HepG2 (cell line): ENCODE results near the gene PIP4K2B. TPM values are rescaled to one million over a fixed set of nuclear protein-coding genes. Genes with fewer than 3 reads are reported as not detected.

Experiments
- ARID3A ChIP-seq: IDR thresholded peaks from 2 replicates; pipeline ENCODE4 v1.6.1; 2012; ENCODE audit warnings: low read depth, low read length, improper control_type of control experiment
- EEA1 ChIP-seq: sonication (generic); formaldehyde crosslinking; IDR thresholded peaks from 2 replicates; pipeline ENCODE4 v1.5.1; 2020; ENCODE audit warnings: mild to moderate bottlenecking, missing genetic modification reagents, borderline replicate concordance
- EZH2 ChIP-seq: conservative IDR thresholded peaks from 2 replicates; pipeline ENCODE4 v1.6.1; 2012; ENCODE audit warnings: mild to moderate bottlenecking, low read depth, low read length, moderate library complexity
- HOMEZ ChIP-seq: IDR thresholded peaks from 2 replicates; pipeline ENCODE4 v1.6.1; 2016; ENCODE audit warnings: low read depth
- JUNB ChIP-seq: sonication (generic); formaldehyde crosslinking; IDR thresholded peaks from 2 replicates; pipeline ENCODE4 v1.8.0; 2022; ENCODE audit warnings: missing genetic modification reagents, mild to moderate bottlenecking, borderline replicate concordance
- KDM3A ChIP-seq: IDR thresholded peaks from 2 replicates; pipeline ENCODE4 v1.6.1; 2018; ENCODE audit warnings: low read depth, missing compliant biosample characterization
- MTERF4 ChIP-seq: sonication (generic); formaldehyde crosslinking; IDR thresholded peaks from 2 replicates; pipeline ENCODE4 v1.8.0; 2023; ENCODE audit warnings: mild to moderate bottlenecking, missing genetic modification reagents
- MZF1 ChIP-seq: sonication (generic); formaldehyde crosslinking; IDR thresholded peaks from 2 replicates; pipeline ENCODE4 v1.8.1; 2023; ENCODE audit warnings: mild to moderate bottlenecking, missing genetic modification reagents, borderline replicate concordance
- PHB2 ChIP-seq: fragments of 450-650 bp; IDR thresholded peaks from 2 replicates; pipeline ENCODE4 v1.6.1; 2018; ENCODE audit not compliant: partially characterized antibody
- SP4 ChIP-seq: sonication (generic); formaldehyde crosslinking; IDR thresholded peaks from 2 replicates; pipeline ENCODE4 v1.8.1; 2023; ENCODE audit warnings: mild to moderate bottlenecking, missing genetic modification reagents
- ZBTB20 ChIP-seq: sonication (generic); formaldehyde crosslinking; IDR thresholded peaks from 2 replicates; pipeline ENCODE4 v1.8.1; 2023; ENCODE audit warnings: missing genetic modification reagents, low read depth, mild to moderate bottlenecking, borderline replicate concordance
- ZBTB7B ChIP-seq: sonication (generic); formaldehyde crosslinking; IDR thresholded peaks from 2 replicates; pipeline ENCODE4 v1.4.0; 2020; ENCODE audit warnings: missing genetic modification reagents
- ZFP1 ChIP-seq: IDR thresholded peaks from 2 replicates; pipeline ENCODE4 v1.6.1; 2016
- ZFYVE20 ChIP-seq: sonication (generic); formaldehyde crosslinking; IDR thresholded peaks from 2 replicates; pipeline ENCODE4 v1.8.0; 2023; ENCODE audit warnings: low read depth, mild to moderate bottlenecking, moderate library complexity, missing genetic modification reagents, borderline replicate concordance
- ZNF232 ChIP-seq: sonication (generic); formaldehyde crosslinking; IDR thresholded peaks from 2 replicates; pipeline ENCODE4 v1.4.0; 2020; ENCODE audit warnings: missing genetic modification reagents, borderline replicate concordance
- ZNF296 ChIP-seq: sonication (generic); formaldehyde crosslinking; conservative IDR thresholded peaks from 2 replicates; pipeline ENCODE4 v1.5.0; 2020; ENCODE audit warnings: mild to moderate bottlenecking, missing genetic modification reagents
- ZNF468 ChIP-seq: sonication (generic); formaldehyde crosslinking; IDR thresholded peaks from 2 replicates; pipeline ENCODE4 v1.8.0; 2022; ENCODE audit warnings: mild to moderate bottlenecking, moderate library complexity, missing genetic modification reagents
- polyA plus RNA-seq, 8 experiments: library from polyadenylated mRNA; depleted of rRNA in 3 of 8; stranded (reverse) in 7 of 8; unstranded in 1 of 8; fragments of >200 nt; fragmentation: Illumina TruSeq in 4 of 8; extraction: Trizol in 4 of 8; gene quantifications; 2 replicates each; pipeline versions ENCODE4 v1.2.1 to v1.2.3, GENCODE V29; 2011 to 2016; ENCODE audit warnings: low read depth in 4 of 8, missing spikeins in 1 of 8, mixed read lengths in 1 of 8; ENCODE audit not compliant: insufficient read depth in 1 of 8
- total RNA-seq, 5 experiments: library from RNA; depleted of rRNA; stranded (reverse); fragments of >200 nt; fragmentation: Illumina TruSeq; extraction: Trizol; gene quantifications; 2 replicates each; pipeline ENCODE4 v1.2.3, GENCODE V29; 2016; ENCODE audit warnings: low read depth in 1 of 5
- TF ChIP-seq, protein P1 (sequence below): sonication (generic); IDR thresholded peaks from 2 replicates; pipeline ENCODE4 v1.6.1; 2016; ENCODE audit warnings: low read depth, borderline replicate concordance
- TF ChIP-seq, protein P2 (sequence below): IDR thresholded peaks from 2 replicates; pipeline ENCODE4 v1.6.1; 2016; ENCODE audit warnings: low read depth, control low read depth
- TF ChIP-seq, protein P3 (sequence below): sonication (generic); formaldehyde crosslinking; IDR thresholded peaks from 2 replicates; pipeline ENCODE4 v1.5.0; 2020; ENCODE audit warnings: missing genetic modification reagents
- TF ChIP-seq, protein P4 (sequence below): sonication (generic); formaldehyde crosslinking; IDR thresholded peaks from 2 replicates; pipeline ENCODE4 v1.5.0; 2020; ENCODE audit warnings: missing genetic modification reagents, mild to moderate bottlenecking, borderline replicate concordance
- TF ChIP-seq, protein P5 (sequence below): sonication (generic); formaldehyde crosslinking; IDR thresholded peaks from 2 replicates; pipeline ENCODE4 v1.8.1; 2023; ENCODE audit warnings: mild to moderate bottlenecking, missing genetic modification reagents, borderline replicate concordance

PIP4K2B gene
- total and polyA plus RNA-seq, 2 of the 13 experiments (the other 11 are each of a cell fraction or from before 2014, with no cell fraction given) = 20.4 to 54.0 TPM

DNA sequence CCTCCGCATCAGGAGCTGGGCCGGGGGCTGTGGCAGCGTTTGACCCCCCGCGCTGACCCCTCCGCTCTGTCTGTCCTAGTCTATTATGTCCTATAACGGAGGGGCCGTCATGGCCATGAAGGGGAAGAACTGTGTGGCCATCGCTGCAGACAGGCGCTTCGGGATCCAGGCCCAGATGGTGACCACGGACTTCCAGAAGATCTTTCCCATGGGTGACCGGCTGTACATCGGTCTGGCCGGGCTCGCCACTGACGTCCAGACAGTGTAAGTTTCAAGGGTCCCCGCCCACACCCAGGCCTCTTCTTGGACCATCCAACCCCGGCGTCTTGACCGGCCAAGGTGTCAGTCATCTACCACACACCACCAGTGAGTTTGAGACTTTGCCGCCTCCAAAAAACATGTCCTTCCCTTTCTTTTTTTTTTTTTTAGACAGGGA is 46.3 kb downstream of the PIP4K2B start (continued):
- no peak for TF ChIP-seq ARID3A
- TF ChIP-seq ZBTB20 (CRISPR knock-in tag) = no peak
- TF ChIP-seq, protein P1, sequence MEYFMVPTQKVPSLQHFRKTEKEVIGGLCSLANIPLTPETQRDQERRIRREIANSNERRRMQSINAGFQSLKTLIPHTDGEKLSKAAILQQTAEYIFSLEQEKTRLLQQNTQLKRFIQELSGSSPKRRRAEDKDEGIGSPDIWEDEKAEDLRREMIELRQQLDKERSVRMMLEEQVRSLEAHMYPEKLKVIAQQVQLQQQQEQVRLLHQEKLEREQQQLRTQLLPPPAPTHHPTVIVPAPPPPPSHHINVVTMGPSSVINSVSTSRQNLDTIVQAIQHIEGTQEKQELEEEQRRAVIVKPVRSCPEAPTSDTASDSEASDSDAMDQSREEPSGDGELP = no peak
- TF ChIP-seq EEA1 (CRISPR knock-in tag) = 0 out of 2 replicates have a peak, but pooled peaks have one; percentile 68
- TF ChIP-seq, protein P2, sequence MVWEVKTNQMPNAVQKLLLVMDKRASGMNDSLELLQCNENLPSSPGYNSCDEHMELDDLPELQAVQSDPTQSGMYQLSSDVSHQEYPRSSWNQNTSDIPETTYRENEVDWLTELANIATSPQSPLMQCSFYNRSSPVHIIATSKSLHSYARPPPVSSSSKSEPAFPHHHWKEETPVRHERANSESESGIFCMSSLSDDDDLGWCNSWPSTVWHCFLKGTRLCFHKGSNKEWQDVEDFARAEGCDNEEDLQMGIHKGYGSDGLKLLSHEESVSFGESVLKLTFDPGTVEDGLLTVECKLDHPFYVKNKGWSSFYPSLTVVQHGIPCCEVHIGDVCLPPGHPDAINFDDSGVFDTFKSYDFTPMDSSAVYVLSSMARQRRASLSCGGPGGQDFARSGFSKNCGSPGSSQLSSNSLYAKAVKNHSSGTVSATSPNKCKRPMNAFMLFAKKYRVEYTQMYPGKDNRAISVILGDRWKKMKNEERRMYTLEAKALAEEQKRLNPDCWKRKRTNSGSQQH (CRISPR knock-in tag) = no peak
- TF ChIP-seq KDM3A (CRISPR knock-in tag) = 0 out of 2 replicates have a peak, but pooled peaks have one; percentile 7
- TF ChIP-seq, protein P3, sequence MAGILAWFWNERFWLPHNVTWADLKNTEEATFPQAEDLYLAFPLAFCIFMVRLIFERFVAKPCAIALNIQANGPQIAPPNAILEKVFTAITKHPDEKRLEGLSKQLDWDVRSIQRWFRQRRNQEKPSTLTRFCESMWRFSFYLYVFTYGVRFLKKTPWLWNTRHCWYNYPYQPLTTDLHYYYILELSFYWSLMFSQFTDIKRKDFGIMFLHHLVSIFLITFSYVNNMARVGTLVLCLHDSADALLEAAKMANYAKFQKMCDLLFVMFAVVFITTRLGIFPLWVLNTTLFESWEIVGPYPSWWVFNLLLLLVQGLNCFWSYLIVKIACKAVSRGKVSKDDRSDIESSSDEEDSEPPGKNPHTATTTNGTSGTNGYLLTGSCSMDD = no peak
- TF ChIP-seq ZFP1 (CRISPR knock-in tag) = no peak
- peak; percentile 91 for TF ChIP-seq MTERF4 (CRISPR knock-in tag)
- TF ChIP-seq ZNF468 (CRISPR knock-in tag) = no peak
- no peak for TF ChIP-seq MZF1 (CRISPR knock-in tag)
- no peak for TF ChIP-seq HOMEZ (CRISPR knock-in tag)
- 0 out of 2 replicates have a peak, but pooled peaks have one; percentile 8 for TF ChIP-seq ZNF296 (CRISPR knock-in tag)
- TF ChIP-seq EZH2 = no peak
- TF ChIP-seq ZBTB7B (CRISPR knock-in tag) = no peak
- no peak for TF ChIP-seq SP4 (CRISPR knock-in tag)
- TF ChIP-seq ZFYVE20 (CRISPR knock-in tag) = 0 out of 2 replicates have a peak, but pooled peaks have one; percentile 2
- peak; percentile 74; the same call in 1 of the 2 replicates for TF ChIP-seq ZNF232 (CRISPR knock-in tag)
- TF ChIP-seq, protein P4, sequence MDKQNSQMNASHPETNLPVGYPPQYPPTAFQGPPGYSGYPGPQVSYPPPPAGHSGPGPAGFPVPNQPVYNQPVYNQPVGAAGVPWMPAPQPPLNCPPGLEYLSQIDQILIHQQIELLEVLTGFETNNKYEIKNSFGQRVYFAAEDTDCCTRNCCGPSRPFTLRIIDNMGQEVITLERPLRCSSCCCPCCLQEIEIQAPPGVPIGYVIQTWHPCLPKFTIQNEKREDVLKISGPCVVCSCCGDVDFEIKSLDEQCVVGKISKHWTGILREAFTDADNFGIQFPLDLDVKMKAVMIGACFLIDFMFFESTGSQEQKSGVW (CRISPR knock-in tag) = no peak
- no peak for TF ChIP-seq PHB2
- TF ChIP-seq JUNB (CRISPR knock-in tag) = no peak
- TF ChIP-seq, protein P5, sequence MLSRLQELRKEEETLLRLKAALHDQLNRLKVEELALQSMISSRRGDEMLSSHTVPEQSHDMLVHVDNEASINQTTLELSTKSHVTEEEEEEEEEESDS (CRISPR knock-in tag) = no peak
